ENCODE data around the gene ANKRD28. TPM values are rescaled to one million over a fixed set of nuclear protein-coding genes. Genes with fewer than 3 reads are reported as not detected.
A peak's percentile ranks its signal among the peaks of the same experiment; 100 is the strongest.

ANKRD28 gene
- total RNA-seq, 4 donors from 2014 or later, result 39.0 to 81.1 (median 49.5) TPM

- in situ Hi-C loops (cut with MboI; ENCODE audit: low pct_ligation_motif_present in 1 of 4, low pct_unique_long_range_greater_than_20kb in 1 of 4, low sequenced_read_pairs in 3 of 4), result loop anchor here in 2 of 4 donors (25.0 kb wide), 2 partner anchors 165 to 615 kb away; partner anchors contain the start of genes DPH3 (in 1 of the 2) and OXNAD1 (in 1 of the 2)
- intact Hi-C loops (cut with DNase I; ENCODE audit: low total_unique reads), result no loop called here
- peaks cover 0 to 23% (median 11%) of the 10 kb centered on the region in 4 donors for H3K4me1 ChIP-seq
- 44 to 45% methylated on average over 3 to 4 of the region's 4 CpGs for WGBS, 2 donors (ENCODE audit: low coverage in 1 of 2)
- TF ChIP-seq EP300 (IDR thresholded peaks at IDR 0.05; ENCODE audit: low read depth) (no peak), POLR2AphosphoS5 (IDR thresholded peaks at IDR 0.05) (peak in 1 of 3 donors; percentile 15), POLR2A (IDR thresholded peaks at IDR 0.05) (no peak)
- TF ChIP-seq, protein P1, sequence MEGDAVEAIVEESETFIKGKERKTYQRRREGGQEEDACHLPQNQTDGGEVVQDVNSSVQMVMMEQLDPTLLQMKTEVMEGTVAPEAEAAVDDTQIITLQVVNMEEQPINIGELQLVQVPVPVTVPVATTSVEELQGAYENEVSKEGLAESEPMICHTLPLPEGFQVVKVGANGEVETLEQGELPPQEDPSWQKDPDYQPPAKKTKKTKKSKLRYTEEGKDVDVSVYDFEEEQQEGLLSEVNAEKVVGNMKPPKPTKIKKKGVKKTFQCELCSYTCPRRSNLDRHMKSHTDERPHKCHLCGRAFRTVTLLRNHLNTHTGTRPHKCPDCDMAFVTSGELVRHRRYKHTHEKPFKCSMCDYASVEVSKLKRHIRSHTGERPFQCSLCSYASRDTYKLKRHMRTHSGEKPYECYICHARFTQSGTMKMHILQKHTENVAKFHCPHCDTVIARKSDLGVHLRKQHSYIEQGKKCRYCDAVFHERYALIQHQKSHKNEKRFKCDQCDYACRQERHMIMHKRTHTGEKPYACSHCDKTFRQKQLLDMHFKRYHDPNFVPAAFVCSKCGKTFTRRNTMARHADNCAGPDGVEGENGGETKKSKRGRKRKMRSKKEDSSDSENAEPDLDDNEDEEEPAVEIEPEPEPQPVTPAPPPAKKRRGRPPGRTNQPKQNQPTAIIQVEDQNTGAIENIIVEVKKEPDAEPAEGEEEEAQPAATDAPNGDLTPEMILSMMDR (IDR thresholded peaks at IDR 0.05), result no peak
- H3K27ac ChIP-seq, result peak overlapping the region; percentile 58 to 82 (median 76)
- peak; percentile 54 for DNase-seq
- H3K4me3 ChIP-seq, result no peak overlapping the region
- no peaks in the 10 kb centered on the region for H3K36me3 ChIP-seq
- no peaks in the 10 kb centered on the region for H3K9me3 ChIP-seq
- H3K27me3 ChIP-seq, result no peaks in the 10 kb centered on the region
Measured at GRCh38 chr3:15647611-15648167, 150.1 kb downstream of the ANKRD28 start.

GRCh38 chr3:15646851-15647511, 150.8 kb downstream of the ANKRD28 start:
- Histone ChIP-seq H3K4me3 (no peak overlapping the region), H3K36me3 (no peaks in the 10 kb centered on the region), H3K27ac (peak overlapping the region; percentile 58 to 82 (median 76)), H3K27me3 (no peaks in the 10 kb centered on the region), H3K9me3 (no peaks in the 10 kb centered on the region), H3K4me1 (peaks cover 0 to 23% (median 11%) of the 10 kb centered on the region in 4 donors)
- no peak for DNase-seq
- WGBS, 2 donors (ENCODE audit: low coverage in 1 of 2), result 51 to 64% methylated on average over 7 to 13 of the region's 13 CpGs
- intact Hi-C loops (cut with DNase I; ENCODE audit: low total_unique reads), result no loop called here
- TF ChIP-seq POLR2AphosphoS5 (IDR thresholded peaks at IDR 0.05), result peak in 2 of 3 donors; percentile 10 to 34
- no peak for TF ChIP-seq POLR2A (IDR thresholded peaks at IDR 0.05)
- in situ Hi-C loops (cut with MboI; ENCODE audit: low pct_ligation_motif_present in 1 of 4, low pct_unique_long_range_greater_than_20kb in 1 of 4, low sequenced_read_pairs in 3 of 4), result loop anchor here in 2 of 4 donors (25.0 kb wide), 2 partner anchors 165 to 615 kb away; partner anchors contain the start of genes DPH3 (in 1 of the 2) and OXNAD1 (in 1 of the 2)

- no peaks in the 10 kb centered on the region for H3K9me3 ChIP-seq
- no peaks in the 10 kb centered on the region for H3K36me3 ChIP-seq
- peak overlapping the region; percentile 58 to 82 (median 76) for H3K27ac ChIP-seq
- in situ Hi-C loops (cut with MboI; ENCODE audit: low pct_ligation_motif_present in 1 of 4, low pct_unique_long_range_greater_than_20kb in 1 of 4, low sequenced_read_pairs in 3 of 4), result loop anchor here in 2 of 4 donors (25.0 kb wide), 2 partner anchors 166 to 616 kb away; partner anchors contain the start of genes DPH3 (in 1 of the 2) and OXNAD1 (in 1 of the 2)
- TF ChIP-seq POLR2A (IDR thresholded peaks at IDR 0.05) (no peak), EP300 (IDR thresholded peaks at IDR 0.05; ENCODE audit: low read depth) (no peak), POLR2AphosphoS5 (IDR thresholded peaks at IDR 0.05) (peak in 1 of 3 donors; percentile 5)
- TF ChIP-seq, protein P1 (IDR thresholded peaks at IDR 0.05), result no peak
- no peak overlapping the region for H3K4me3 ChIP-seq
- H3K27me3 ChIP-seq, result no peaks in the 10 kb centered on the region
- H3K4me1 ChIP-seq, result peaks cover 0 to 23% (median 11%) of the 10 kb centered on the region in 4 donors
- 78 to 87% methylated on average over 5 to 18 of the region's 18 CpGs for WGBS, 2 donors (ENCODE audit: low coverage in 1 of 2)
- intact Hi-C loops (cut with DNase I; ENCODE audit: low total_unique reads), result no loop called here
- DNase-seq, result no peak
Measured at GRCh38 chr3:15645740-15646501, 151.9 kb downstream of the ANKRD28 start.

DNA sequence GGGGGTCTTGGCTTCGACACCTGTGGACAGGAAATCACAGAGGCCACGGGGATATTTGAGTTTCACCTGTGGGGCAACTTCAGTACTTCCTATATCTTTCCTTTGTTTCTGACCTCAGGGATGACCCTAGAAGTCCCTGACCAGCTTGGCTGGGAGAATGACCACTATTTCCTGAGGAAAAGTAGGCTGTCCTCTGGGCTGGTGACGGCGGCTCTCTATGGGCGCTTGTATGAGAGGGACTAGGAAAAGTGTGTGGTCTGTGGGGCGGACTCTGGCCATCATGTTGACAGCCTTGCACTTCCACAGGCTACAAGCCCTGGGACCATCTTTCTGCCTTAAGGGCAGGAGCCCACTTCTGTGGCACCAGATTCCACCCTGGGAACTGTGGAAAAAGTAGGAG, 152.5 kb downstream of the ANKRD28 start:
- Histone ChIP-seq H3K27me3 (no peaks in the 10 kb centered on the region), H3K4me3 (no peak overlapping the region), H3K9me3 (no peaks in the 10 kb centered on the region), H3K27ac (peak overlapping the region; percentile 58 to 82 (median 76)), H3K4me1 (peaks cover 0 to 23% (median 11%) of the 10 kb centered on the region in 4 donors), H3K36me3 (no peaks in the 10 kb centered on the region)
- WGBS, 2 donors (ENCODE audit: low coverage in 1 of 2), result 92% methylated on average over 6 of the region's 6 CpGs; no CpG with 5 or more reads in 1 of the 2 donors
- in situ Hi-C loops (cut with MboI; ENCODE audit: low pct_ligation_motif_present in 1 of 4, low pct_unique_long_range_greater_than_20kb in 1 of 4, low sequenced_read_pairs in 3 of 4), result loop anchor here in 2 of 4 donors (25.0 kb wide), 2 partner anchors 167 to 617 kb away; partner anchors contain the start of genes DPH3 (in 1 of the 2) and OXNAD1 (in 1 of the 2)
- DNase-seq, result no peak
- no peak for TF ChIP-seq EP300 (IDR thresholded peaks at IDR 0.05; ENCODE audit: low read depth)
- no peak for TF ChIP-seq POLR2AphosphoS5 (IDR thresholded peaks at IDR 0.05)
- TF ChIP-seq POLR2A (IDR thresholded peaks at IDR 0.05), result no peak
- TF ChIP-seq, protein P1 (IDR thresholded peaks at IDR 0.05), result no peak
- intact Hi-C loops (cut with DNase I; ENCODE audit: low total_unique reads), result no loop called here

Data from transverse colon (tissue), 4 donors.